ENCODE results near the gene RFTN1. TPM values are rescaled to one million over a fixed set of nuclear protein-coding genes. Genes with fewer than 3 reads are reported as not detected.

RFTN1 gene
- total and polyA plus RNA-seq, 4 donors, result 4.4 to 20.4 (median 11.9) TPM

- peaks cover 0 to 16% (median 6%) of the 10 kb centered on the region in 4 donors for H3K36me3 ChIP-seq (ENCODE audit: control insufficient read depth in 4 of 4, insufficient read depth in 3 of 4, low read depth in 1 of 4, low read length in 3 of 4)
- no peaks in the 10 kb centered on the region for H3K9me3 ChIP-seq (ENCODE audit: control insufficient read depth in 4 of 4, low read length in 3 of 4)
- H3K27me3 ChIP-seq (ENCODE audit: control insufficient read depth in 4 of 4, insufficient read depth in 4 of 4, low read length in 3 of 4), result no peaks in the 10 kb centered on the region
- H3K27ac ChIP-seq (ENCODE audit: low read depth in 1 of 2, low read length in 2 of 2), result no peak overlapping the region
- H3K9ac ChIP-seq (ENCODE audit: low read depth in 1 of 2, low read length in 2 of 2), result no peak overlapping the region
- no peak overlapping the region for H3K4me3 ChIP-seq (ENCODE audit: low read depth in 1 of 3, low read length in 3 of 3)
- no peak for DNase-seq (ENCODE audit: low spot score)
- 92% methylated on average over 3 of the region's 3 CpGs for WGBS
- peaks cover 1 to 15% (median 13%) of the 10 kb centered on the region in 4 donors for H3K4me1 ChIP-seq (ENCODE audit: control insufficient read depth in 4 of 4, insufficient read depth in 4 of 4, low read length in 3 of 4)
- TF ChIP-seq HNF4G (IDR thresholded peaks at IDR 0.05) (no peak), ZBTB33 (IDR thresholded peaks at IDR 0.05) (no peak), GABPA (IDR thresholded peaks at IDR 0.05 in 1 of 2, conservative IDR thresholded peaks at IDR 0.05 in 1 of 2) (no peak), HNF4A (conservative IDR thresholded peaks at IDR 0.05) (no peak), JUND (IDR thresholded peaks at IDR 0.05) (no peak), CTCF (IDR thresholded peaks at IDR 0.05; ENCODE audit: low read depth, low read length, missing input control) (no peak), YY1 (IDR thresholded peaks at IDR 0.05) (no peak), EGR1 (IDR thresholded peaks at IDR 0.05; ENCODE audit: low read depth in 2 of 2) (no peak), MAX (IDR thresholded peaks at IDR 0.05) (no peak), TAF1 (conservative IDR thresholded peaks at IDR 0.05) (no peak), SP1 (IDR thresholded peaks at IDR 0.05) (no peak), RXRA (IDR thresholded peaks at IDR 0.05) (no peak), FOXA1 (IDR thresholded peaks at IDR 0.05) (no peak), NR2F2 (IDR thresholded peaks at IDR 0.05) (no peak), RAD21 (IDR thresholded peaks at IDR 0.05) (no peak)
Measured at GRCh38 chr3:16488637-16489036, 24.9 kb downstream of the RFTN1 start.

GRCh38 chr3:16487511-16488175 lies 25.9 kb downstream of the RFTN1 start:
- no peaks in the 10 kb centered on the region for H3K9me3 ChIP-seq (ENCODE audit: control insufficient read depth in 4 of 4, low read length in 3 of 4)
- H3K36me3 ChIP-seq (ENCODE audit: control insufficient read depth in 4 of 4, insufficient read depth in 3 of 4, low read depth in 1 of 4, low read length in 3 of 4), result peaks cover 0 to 15% (median 6%) of the 10 kb centered on the region in 4 donors
- TF ChIP-seq HNF4A (conservative IDR thresholded peaks at IDR 0.05), result no peak
- no peak for TF ChIP-seq CTCF (IDR thresholded peaks at IDR 0.05; ENCODE audit: low read depth, low read length, missing input control)
- no peak for TF ChIP-seq ZBTB33 (IDR thresholded peaks at IDR 0.05)
- TF ChIP-seq YY1 (IDR thresholded peaks at IDR 0.05), result no peak
- no peak for TF ChIP-seq JUND (IDR thresholded peaks at IDR 0.05)
- TF ChIP-seq GABPA (IDR thresholded peaks at IDR 0.05 in 1 of 2, conservative IDR thresholded peaks at IDR 0.05 in 1 of 2), result no peak
- H3K4me1 ChIP-seq (ENCODE audit: control insufficient read depth in 4 of 4, insufficient read depth in 4 of 4, low read length in 3 of 4), result peaks cover 1 to 15% (median 13%) of the 10 kb centered on the region in 4 donors
- DNase-seq (ENCODE audit: low spot score), result no peak
- H3K27ac ChIP-seq (ENCODE audit: low read depth in 1 of 2, low read length in 2 of 2), result no peak overlapping the region
- 93% methylated on average over 11 of the region's 11 CpGs for WGBS
- no peaks in the 10 kb centered on the region for H3K27me3 ChIP-seq (ENCODE audit: control insufficient read depth in 4 of 4, insufficient read depth in 4 of 4, low read length in 3 of 4)
- no peak overlapping the region for H3K9ac ChIP-seq (ENCODE audit: low read depth in 1 of 2, low read length in 2 of 2)
- H3K4me3 ChIP-seq (ENCODE audit: low read depth in 1 of 3, low read length in 3 of 3), result no peak overlapping the region

Measured in liver (tissue), 9 donors.